ENCODE data around the gene ANXA6.

ANXA6 gene

DNA sequence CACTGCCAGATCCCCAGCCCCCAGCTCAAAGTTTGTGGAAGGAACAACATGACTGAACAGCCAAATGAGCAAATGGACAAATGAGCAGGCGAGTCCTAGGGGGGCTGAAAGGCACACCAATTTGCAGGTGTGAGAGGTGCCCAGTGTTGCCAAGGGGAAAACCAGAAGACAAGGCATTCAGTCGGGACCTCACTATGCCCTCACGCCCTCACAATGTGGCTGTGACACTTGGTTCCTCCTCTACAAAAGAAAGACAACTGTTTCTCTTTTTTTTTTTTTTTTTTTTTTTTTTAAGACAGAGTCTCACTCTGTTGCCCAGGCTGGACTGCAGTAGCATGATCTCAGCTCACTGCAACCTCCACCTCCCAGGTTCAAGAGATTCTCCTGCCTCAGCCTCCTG, 104.7 kb downstream of the ANXA6 start:
- Histone ChIP-seq H3K4me1 (ENCODE audit: control insufficient read depth, insufficient read depth, low read length) (no peaks in the 10 kb centered on the region), H3K27ac (ENCODE audit: extremely low read depth, low read depth, low read length) (no peak overlapping the region), H3K36me3 (ENCODE audit: control insufficient read depth in 2 of 2, insufficient read depth in 1 of 2, low read length in 2 of 2) (peaks cover 18 to 77% of the 10 kb centered on the region in 2 experiments; a peak in 2 of 3 replicates), H3K9me3 (ENCODE audit: control insufficient read depth, insufficient read depth, low read depth, low read length) (no peaks in the 10 kb centered on the region), H3K4me3 (ENCODE audit: low read depth, low read length) (no peak overlapping the region)
- POLR2A ChIA-PET, result interaction anchor here (0.6 to 0.7 kb wide), 2 partner anchors 120 to 693 kb away, joined by 5 to 7 read pairs; no protein-coding TSS in a partner anchor
- CTCF ChIA-PET, result interaction anchor here (0.6 to 8.3 kb wide), 20 partner anchors 10 to 886 kb away, joined by 3 to 247 read pairs (median 7); no protein-coding TSS in a partner anchor
- TF ChIP-seq BCL11A (tag by site-specific recombination; IDR thresholded peaks at IDR 0.05; ENCODE audit: low read depth) (no peak), ZNF571 (tag by site-specific recombination; IDR thresholded peaks at IDR 0.05) (no peak)

GRCh38 chr5:151051931-151052608, 105.5 kb downstream of the ANXA6 start:
- H3K36me3 ChIP-seq (ENCODE audit: control insufficient read depth in 2 of 2, insufficient read depth in 1 of 2, low read length in 2 of 2), result peaks cover 16 to 81% of the 10 kb centered on the region in 2 experiments; a peak in 2 of 3 replicates
- CTCF ChIA-PET, result interaction anchor here (0.6 to 8.3 kb wide), 39 partner anchors 10 to 887 kb away, joined by 3 to 247 read pairs (median 4); partner anchors contain the start of genes GPX3 and TNIP1
- 0 out of 2 replicates have a peak, but pooled peaks have one; percentile 14 for TF ChIP-seq GLIS2 (tag by site-specific recombination; IDR thresholded peaks at IDR 0.05)
- no peak for TF ChIP-seq WT1 (tag by site-specific recombination; IDR thresholded peaks at IDR 0.05)
- POLR2A ChIA-PET, result no interaction called here
- H3K4me1 ChIP-seq (ENCODE audit: control insufficient read depth, insufficient read depth, low read length), result no peaks in the 10 kb centered on the region
- H3K9me3 ChIP-seq (ENCODE audit: control insufficient read depth, insufficient read depth, low read depth, low read length), result no peaks in the 10 kb centered on the region
- H3K4me3 ChIP-seq (ENCODE audit: low read depth, low read length), result no peak overlapping the region
- H3K27ac ChIP-seq (ENCODE audit: extremely low read depth, low read depth, low read length), result no peak overlapping the region

DNA sequence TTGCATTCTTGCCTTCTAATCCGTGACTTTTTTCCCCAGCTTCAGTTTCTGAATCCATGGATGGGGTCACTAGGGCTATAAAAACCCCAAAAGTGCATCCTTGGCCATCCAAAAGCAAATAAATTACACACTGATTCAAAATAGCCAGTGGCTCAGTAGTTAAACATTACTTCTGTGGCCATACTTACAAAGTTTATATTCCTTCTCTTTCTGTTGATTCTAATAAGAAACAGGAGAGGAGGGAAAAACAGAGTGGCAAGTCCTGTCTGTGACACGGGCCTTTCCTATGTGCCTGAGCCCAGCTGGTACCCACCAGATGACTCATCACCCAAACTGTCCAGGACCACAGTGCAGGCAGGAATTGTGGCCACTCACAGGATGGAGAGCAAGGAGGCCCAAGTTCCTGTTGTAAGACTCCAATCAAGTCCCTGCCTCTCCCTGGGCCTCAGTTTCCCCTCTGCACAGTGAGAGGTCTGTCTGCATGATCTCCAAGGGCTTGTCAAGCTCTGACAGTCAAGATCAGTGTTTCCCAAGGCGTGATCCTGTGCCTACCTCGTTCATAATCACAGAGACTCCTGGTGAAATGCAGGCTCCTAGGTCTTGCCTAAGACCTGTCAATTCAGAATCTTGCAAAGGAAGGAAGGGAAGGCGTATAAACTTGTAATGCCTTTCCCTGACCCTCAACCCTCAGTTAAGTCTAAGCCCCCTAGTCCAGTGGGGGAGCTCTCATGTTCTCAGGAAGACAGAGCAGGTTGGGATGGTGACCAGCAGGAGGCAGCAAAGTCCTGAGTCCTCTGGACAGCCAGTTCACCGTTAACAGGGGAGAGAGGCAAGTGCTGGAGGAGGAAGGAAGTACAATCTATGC, 106.3 kb downstream of the ANXA6 start:
- H3K27ac ChIP-seq (ENCODE audit: extremely low read depth, low read depth, low read length), result no peak overlapping the region
- TF ChIP-seq CTCF (tag by site-specific recombination; IDR thresholded peaks at IDR 0.05) (peak; percentile 83; the same call in 1 of the 2 replicates), MZF1 (tag by site-specific recombination; IDR thresholded peaks at IDR 0.05; ENCODE audit: borderline replicate concordance) (no peak), ZNF654 (tag by site-specific recombination; IDR thresholded peaks at IDR 0.05; ENCODE audit: low read depth) (peak; percentile 60)
- ChIA-PET CTCF (interaction anchor here (0.6 to 8.3 kb wide), 40 partner anchors 10 to 267 kb away, joined by 3 to 247 read pairs (median 4); partner anchors contain the start of genes GPX3 and TNIP1), POLR2A (no interaction called here)
- no peaks in the 10 kb centered on the region for H3K9me3 ChIP-seq (ENCODE audit: control insufficient read depth, insufficient read depth, low read depth, low read length)
- no peaks in the 10 kb centered on the region for H3K4me1 ChIP-seq (ENCODE audit: control insufficient read depth, insufficient read depth, low read length)
- peaks cover 16 to 80% of the 10 kb centered on the region in 2 experiments; a peak in 2 of 3 replicates for H3K36me3 ChIP-seq (ENCODE audit: control insufficient read depth in 2 of 2, insufficient read depth in 1 of 2, low read length in 2 of 2)
- H3K4me3 ChIP-seq (ENCODE audit: low read depth, low read length), result no peak overlapping the region

All from HEK293 (cell line).